HL-60 (cell line): ENCODE measurements around the gene ANKS1B.

Source experiments
- CTCF ChIP-seq: IDR thresholded peaks from one replicate; pipeline ENCODE4 v1.5.1; 2011; ENCODE audit warnings: low read length, control low read depth, inconsistent platforms; ENCODE audit not compliant: insufficient read depth
- GABPA ChIP-seq: IDR thresholded peaks from 2 replicates; pipeline ENCODE4 v1.6.1; 2012; ENCODE audit warnings: low read depth
- POLR2AphosphoS5 ChIP-seq: IDR thresholded peaks from 2 replicates; pipeline ENCODE4 v1.6.1; 2012; ENCODE audit warnings: low read depth
- REST ChIP-seq: IDR thresholded peaks from 2 replicates; pipeline ENCODE4 v1.6.1; 2012; ENCODE audit warnings: low read depth; ENCODE audit not compliant: insufficient replicate concordance
- SPI1 ChIP-seq: IDR thresholded peaks from 2 replicates; pipeline ENCODE4 v1.6.1; 2012; ENCODE audit warnings: low read depth, mild to moderate bottlenecking, borderline replicate concordance

- TF ChIP-seq CTCF (no peak), GABPA (no peak), REST (no peak), POLR2AphosphoS5 (no peak), SPI1 (no peak)
These were observed 1264.9 kb downstream of the ANKS1B start for GRCh38 chr12:98719515-98720504.
